Neural cell (in vitro differentiated cells): Measurements from ENCODE around the gene ST14. TPM values are rescaled to one million over a fixed set of nuclear protein-coding genes. Genes with fewer than 3 reads are reported as not detected.

Experiments
- H2AFZ ChIP-seq: fragments of 200-600, 300-800 bp; sonication (generic), shearing (Covaris generic); 2 replicates; pipeline ENCODE4 v1.6.0; 2014; ENCODE audit warnings: low read depth, mild to moderate bottlenecking, antibody characterized with exemption, low read length, moderate library complexity
- H3F3A ChIP-seq: fragments of 200-600 bp; shearing (Covaris generic); 2 replicates; pipeline ENCODE4 v1.6.1; 2016; ENCODE audit warnings: mild to moderate bottlenecking, moderate library complexity, mixed read lengths, antibody characterized with exemption, low read length; ENCODE audit not compliant: insufficient read depth, poor library complexity, severe bottlenecking
- H3K27ac ChIP-seq: fragments of 200-600, 300-800 bp; sonication (generic), shearing (Covaris generic); 2 replicates; pipeline ENCODE4 v1.5.1; 2014; ENCODE audit warnings: mild to moderate bottlenecking, low read length, moderate library complexity
- H3K27me3 ChIP-seq: fragments of 300-800, 200-600 bp; sonication (generic), shearing (Covaris generic); 2 replicates; pipeline ENCODE4 v1.6.0; 2014; ENCODE audit warnings: mild to moderate bottlenecking, low read depth, low read length, moderate library complexity; ENCODE audit not compliant: insufficient read depth
- H3K36me3 ChIP-seq: fragments of 300-800, 200-600 bp; sonication (generic), shearing (Covaris generic); 2 replicates; pipeline ENCODE4 v1.5.1; 2014; ENCODE audit warnings: mild to moderate bottlenecking, antibody characterized with exemption, low read length, moderate library complexity; ENCODE audit not compliant: insufficient read depth
- H3K4me2 ChIP-seq: fragments of 300-800, 200-600 bp; sonication (generic), shearing (Covaris generic); 2 replicates; pipeline ENCODE4 v1.6.0; 2014; ENCODE audit warnings: mild to moderate bottlenecking, low read length
- H3K4me3 ChIP-seq: fragments of 300-800, 200-600 bp; sonication (generic), shearing (Covaris generic); 2 replicates; pipeline ENCODE4 v1.5.1; 2014; ENCODE audit warnings: mild to moderate bottlenecking, low read length, moderate library complexity
- H3K79me2 ChIP-seq: fragments of 200-600 bp; shearing (Covaris generic); replicated peaks from 2 replicates; pipeline ENCODE4 v1.6.0; 2014; ENCODE audit warnings: mild to moderate bottlenecking, low read length, moderate library complexity; ENCODE audit not compliant: insufficient read depth
- H3K9ac ChIP-seq: fragments of 300-800, 200-600 bp; sonication (generic), shearing (Covaris generic); 2 replicates; pipeline ENCODE4 v1.6.1; 2016; ENCODE audit warnings: mild to moderate bottlenecking, low read length, mixed read lengths
- H3K9me2 ChIP-seq: fragments of 200-600 bp; shearing (Covaris generic); 2 replicates; pipeline ENCODE4 v1.6.1; 2016; ENCODE audit warnings: mild to moderate bottlenecking, low read length, mixed read lengths; ENCODE audit not compliant: insufficient read depth
- H3K9me3 ChIP-seq: fragments of 200-600, 300-800 bp; sonication (generic), shearing (Covaris generic); 2 replicates; pipeline ENCODE4 v1.6.1; 2016; ENCODE audit warnings: mild to moderate bottlenecking, mixed run types, low read length, moderate library complexity, mixed read lengths
- H4K20me1 ChIP-seq: fragments of 200-600 bp; shearing (Covaris generic); 2 replicates; pipeline ENCODE4 v1.6.1; 2016; ENCODE audit warnings: mild to moderate bottlenecking, mixed run types; ENCODE audit not compliant: insufficient read depth
- EP300 ChIP-seq: fragments of 450-650 bp; conservative IDR thresholded peaks from 2 replicates; pipeline ENCODE4 v1.6.1; 2014; ENCODE audit warnings: antibody characterized with exemption, mild to moderate bottlenecking, moderate library complexity; ENCODE audit not compliant: poor library complexity, severe bottlenecking
- EZH2 ChIP-seq: fragments of 200-600, 300-800 bp; shearing (Covaris generic), sonication (generic); IDR thresholded peaks from 2 replicates; pipeline ENCODE4 v1.6.1; 2014; ENCODE audit warnings: antibody characterized with exemption, low read length, borderline replicate concordance, mild to moderate bottlenecking; ENCODE audit not compliant: insufficient read depth, poor library complexity, severe bottlenecking
- MXI1 ChIP-seq: fragments of 450-650 bp; conservative IDR thresholded peaks from 2 replicates; pipeline ENCODE4 v1.6.1; 2014; ENCODE audit warnings: antibody characterized with exemption, mild to moderate bottlenecking; ENCODE audit not compliant: poor library complexity, severe bottlenecking
- POLR2AphosphoS5 ChIP-seq: IDR thresholded peaks from 2 replicates; pipeline ENCODE4 v1.6.1; 2012
- RAD21 ChIP-seq: fragments of 450-650 bp; conservative IDR thresholded peaks from 2 replicates; pipeline ENCODE4 v1.6.1; 2014; ENCODE audit warnings: antibody characterized with exemption, mild to moderate bottlenecking, moderate library complexity
- SMC3 ChIP-seq: fragments of 450-650 bp; conservative IDR thresholded peaks from 2 replicates; pipeline ENCODE4 v1.6.1; 2014; ENCODE audit warnings: antibody characterized with exemption, mild to moderate bottlenecking, moderate library complexity; ENCODE audit not compliant: poor library complexity
- TAF1 ChIP-seq: IDR thresholded peaks from 2 replicates; pipeline ENCODE4 v1.6.1; 2012; ENCODE audit warnings: low read depth
- polyA plus RNA-seq: library from polyadenylated mRNA; depleted of rRNA; stranded (reverse); fragments of >200 nt; gene quantifications from 2 replicates; pipeline ENCODE4 v1.2.3, GENCODE V29; 2014
- TF ChIP-seq, protein P1 (sequence below): IDR thresholded peaks from 2 replicates; pipeline ENCODE4 v1.6.1; 2012; ENCODE audit warnings: borderline replicate concordance
- TF ChIP-seq, protein P2 (sequence below): fragments of 450-650 bp; IDR thresholded peaks from 2 replicates; pipeline ENCODE4 v1.5.1; 2014; ENCODE audit warnings: antibody characterized with exemption, mild to moderate bottlenecking, moderate library complexity; ENCODE audit not compliant: poor library complexity, severe bottlenecking

Gene ST14
- polyA plus RNA-seq, 1 donor from 2014 or later: not detected

DNA sequence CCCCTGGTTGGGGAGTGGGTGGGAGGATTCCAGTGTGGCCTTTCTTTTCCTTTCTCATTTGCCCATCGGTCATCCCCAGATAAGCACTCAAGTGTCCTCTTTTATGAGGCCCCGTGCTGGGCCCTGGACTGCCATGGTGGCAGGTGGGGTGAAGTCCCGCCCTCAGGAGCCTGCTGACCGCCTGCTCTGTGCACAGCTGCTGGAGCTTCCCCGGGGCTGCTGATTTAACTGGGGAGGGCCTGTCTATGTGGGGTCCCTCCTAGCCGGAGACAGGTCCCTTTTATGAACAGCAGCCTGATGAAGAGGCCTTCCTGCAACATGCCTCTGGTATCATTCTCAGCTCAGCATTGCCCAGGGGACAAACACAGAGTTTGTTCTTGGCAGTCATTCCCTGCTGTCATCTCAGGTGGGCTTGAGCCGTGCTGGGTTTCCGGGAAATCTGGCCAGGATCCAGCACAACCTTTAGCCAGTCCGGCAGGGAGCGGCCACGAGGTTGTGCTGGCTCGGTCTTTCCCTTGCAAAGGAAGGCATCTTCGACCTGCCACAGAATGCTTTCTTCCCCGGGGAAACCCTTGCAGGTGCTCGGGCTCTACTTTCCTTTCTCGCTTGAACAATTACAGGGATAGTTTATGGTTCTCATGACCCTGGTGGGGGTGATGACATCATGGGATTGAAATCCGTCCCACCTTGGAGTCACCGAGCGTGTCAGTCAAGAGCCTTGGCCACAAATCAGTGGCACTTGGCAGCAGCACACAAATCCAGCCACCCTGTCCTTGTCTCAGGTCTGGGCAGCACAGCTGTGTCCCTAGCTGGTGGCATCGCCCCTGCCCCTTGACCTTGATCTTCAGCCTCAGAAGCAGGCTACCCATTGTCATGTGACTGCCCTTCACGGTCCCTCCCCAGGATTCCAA lies 20.1 kb downstream of the ST14 start:
- H3K27ac ChIP-seq: no peak overlapping the region
- H3K4me2 ChIP-seq: no peak overlapping the region
- no peaks in the 10 kb centered on the region for H3K9me2 ChIP-seq
- H3K79me2 ChIP-seq: no peaks in the 10 kb centered on the region
- no peaks in the 10 kb centered on the region for H3K36me3 ChIP-seq
- H4K20me1 ChIP-seq: no peaks in the 10 kb centered on the region
- no peaks in the 10 kb centered on the region for H3K27me3 ChIP-seq
- no peak overlapping the region for H3K4me3 ChIP-seq
- no peak overlapping the region for H3K9ac ChIP-seq
- no peak overlapping the region for H2AFZ ChIP-seq
- no peak for TF ChIP-seq MXI1
- no peak for TF ChIP-seq TAF1
- H3F3A ChIP-seq: no peaks in the 10 kb centered on the region
- no peaks in the 10 kb centered on the region for H3K9me3 ChIP-seq

DNA sequence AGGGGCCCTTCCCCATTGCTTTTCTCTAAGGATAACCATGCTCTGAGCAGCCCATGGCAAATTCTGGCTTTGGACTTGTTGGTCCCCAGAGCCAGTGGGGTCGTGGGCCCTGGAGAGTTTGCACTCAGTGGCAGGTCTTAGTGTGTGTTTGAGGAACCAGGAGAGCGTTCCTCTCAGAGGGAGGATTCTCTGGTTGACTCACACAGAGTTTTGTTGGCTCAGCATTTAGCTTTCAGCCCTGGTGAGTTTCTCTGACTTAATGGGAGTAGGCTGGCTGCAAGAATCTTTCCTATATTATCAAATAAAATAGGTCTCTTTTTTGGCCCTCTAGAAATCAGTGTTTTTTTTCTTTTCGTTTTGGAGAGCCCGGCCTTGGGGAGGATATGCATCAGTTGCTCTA lies 20.9 kb downstream of the ST14 start:
- no peaks in the 10 kb centered on the region for H4K20me1 ChIP-seq
- no peak overlapping the region for H3K9ac ChIP-seq
- no peaks in the 10 kb centered on the region for H3F3A ChIP-seq
- no peak overlapping the region for H3K27ac ChIP-seq
- no peaks in the 10 kb centered on the region for H3K9me3 ChIP-seq
- no peaks in the 10 kb centered on the region for H3K9me2 ChIP-seq
- no peak overlapping the region for H2AFZ ChIP-seq
- no peaks in the 10 kb centered on the region for H3K36me3 ChIP-seq
- H3K4me2 ChIP-seq: no peak overlapping the region
- TF ChIP-seq TAF1: no peak
- TF ChIP-seq, protein P1, sequence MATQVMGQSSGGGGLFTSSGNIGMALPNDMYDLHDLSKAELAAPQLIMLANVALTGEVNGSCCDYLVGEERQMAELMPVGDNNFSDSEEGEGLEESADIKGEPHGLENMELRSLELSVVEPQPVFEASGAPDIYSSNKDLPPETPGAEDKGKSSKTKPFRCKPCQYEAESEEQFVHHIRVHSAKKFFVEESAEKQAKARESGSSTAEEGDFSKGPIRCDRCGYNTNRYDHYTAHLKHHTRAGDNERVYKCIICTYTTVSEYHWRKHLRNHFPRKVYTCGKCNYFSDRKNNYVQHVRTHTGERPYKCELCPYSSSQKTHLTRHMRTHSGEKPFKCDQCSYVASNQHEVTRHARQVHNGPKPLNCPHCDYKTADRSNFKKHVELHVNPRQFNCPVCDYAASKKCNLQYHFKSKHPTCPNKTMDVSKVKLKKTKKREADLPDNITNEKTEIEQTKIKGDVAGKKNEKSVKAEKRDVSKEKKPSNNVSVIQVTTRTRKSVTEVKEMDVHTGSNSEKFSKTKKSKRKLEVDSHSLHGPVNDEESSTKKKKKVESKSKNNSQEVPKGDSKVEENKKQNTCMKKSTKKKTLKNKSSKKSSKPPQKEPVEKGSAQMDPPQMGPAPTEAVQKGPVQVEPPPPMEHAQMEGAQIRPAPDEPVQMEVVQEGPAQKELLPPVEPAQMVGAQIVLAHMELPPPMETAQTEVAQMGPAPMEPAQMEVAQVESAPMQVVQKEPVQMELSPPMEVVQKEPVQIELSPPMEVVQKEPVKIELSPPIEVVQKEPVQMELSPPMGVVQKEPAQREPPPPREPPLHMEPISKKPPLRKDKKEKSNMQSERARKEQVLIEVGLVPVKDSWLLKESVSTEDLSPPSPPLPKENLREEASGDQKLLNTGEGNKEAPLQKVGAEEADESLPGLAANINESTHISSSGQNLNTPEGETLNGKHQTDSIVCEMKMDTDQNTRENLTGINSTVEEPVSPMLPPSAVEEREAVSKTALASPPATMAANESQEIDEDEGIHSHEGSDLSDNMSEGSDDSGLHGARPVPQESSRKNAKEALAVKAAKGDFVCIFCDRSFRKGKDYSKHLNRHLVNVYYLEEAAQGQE: no peak
- TF ChIP-seq POLR2AphosphoS5: no peak
- TF ChIP-seq EP300: no peak
- TF ChIP-seq EZH2: no peak
- TF ChIP-seq, protein P2, sequence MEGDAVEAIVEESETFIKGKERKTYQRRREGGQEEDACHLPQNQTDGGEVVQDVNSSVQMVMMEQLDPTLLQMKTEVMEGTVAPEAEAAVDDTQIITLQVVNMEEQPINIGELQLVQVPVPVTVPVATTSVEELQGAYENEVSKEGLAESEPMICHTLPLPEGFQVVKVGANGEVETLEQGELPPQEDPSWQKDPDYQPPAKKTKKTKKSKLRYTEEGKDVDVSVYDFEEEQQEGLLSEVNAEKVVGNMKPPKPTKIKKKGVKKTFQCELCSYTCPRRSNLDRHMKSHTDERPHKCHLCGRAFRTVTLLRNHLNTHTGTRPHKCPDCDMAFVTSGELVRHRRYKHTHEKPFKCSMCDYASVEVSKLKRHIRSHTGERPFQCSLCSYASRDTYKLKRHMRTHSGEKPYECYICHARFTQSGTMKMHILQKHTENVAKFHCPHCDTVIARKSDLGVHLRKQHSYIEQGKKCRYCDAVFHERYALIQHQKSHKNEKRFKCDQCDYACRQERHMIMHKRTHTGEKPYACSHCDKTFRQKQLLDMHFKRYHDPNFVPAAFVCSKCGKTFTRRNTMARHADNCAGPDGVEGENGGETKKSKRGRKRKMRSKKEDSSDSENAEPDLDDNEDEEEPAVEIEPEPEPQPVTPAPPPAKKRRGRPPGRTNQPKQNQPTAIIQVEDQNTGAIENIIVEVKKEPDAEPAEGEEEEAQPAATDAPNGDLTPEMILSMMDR: no peak
- TF ChIP-seq RAD21: no peak
- TF ChIP-seq SMC3: no peak
- TF ChIP-seq MXI1: no peak
- H3K79me2 ChIP-seq: no peaks in the 10 kb centered on the region
- no peak overlapping the region for H3K4me3 ChIP-seq
- H3K27me3 ChIP-seq: no peaks in the 10 kb centered on the region
